Measurements from ENCODE around the gene NCEH1.
"Not testable (repeated sequence)": the region's sequence is repeated elsewhere in the genome, so short reads cannot be mapped to it uniquely, and the experiment has no call there.

The NCEH1 gene

GRCh38 chr3:172606021-172606420 lies 104.8 kb downstream of the NCEH1 start:
- no peak for DNase-seq

DNA sequence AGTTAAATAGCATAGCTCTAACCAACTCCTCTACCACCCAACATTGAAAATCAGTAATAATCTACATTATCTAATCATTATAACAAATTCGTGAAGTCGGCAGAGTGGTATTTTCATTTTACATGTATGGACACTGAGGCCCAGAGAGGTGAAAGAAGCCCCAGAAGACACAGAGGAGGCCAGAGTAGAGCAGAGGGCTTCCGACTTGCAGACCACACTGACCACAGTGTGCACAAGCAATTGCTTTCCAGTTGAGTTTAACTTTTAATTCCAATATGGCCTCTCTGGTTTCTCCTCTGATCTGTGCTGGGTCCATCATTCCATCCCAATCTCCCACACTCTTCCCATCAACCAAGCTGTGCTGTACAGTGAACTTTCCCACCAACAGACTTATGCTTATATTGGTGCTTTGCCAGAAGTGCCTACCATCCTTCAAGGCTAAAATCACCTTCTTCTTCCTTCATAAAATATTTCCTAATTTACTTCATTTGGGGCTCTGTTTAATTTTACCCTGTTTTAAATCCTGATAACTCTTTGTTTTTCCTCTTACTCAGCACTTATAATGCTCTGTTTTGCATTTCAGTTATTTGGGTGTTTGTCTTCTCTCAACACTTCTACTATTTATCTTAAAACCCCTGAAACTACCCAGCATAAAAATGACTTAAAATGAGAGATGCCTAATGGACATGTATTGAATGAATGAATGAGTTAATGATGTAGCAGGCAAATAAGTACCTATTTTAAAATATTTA lies 105.8 kb downstream of the NCEH1 start:
- DNase-seq = no peak

DNA sequence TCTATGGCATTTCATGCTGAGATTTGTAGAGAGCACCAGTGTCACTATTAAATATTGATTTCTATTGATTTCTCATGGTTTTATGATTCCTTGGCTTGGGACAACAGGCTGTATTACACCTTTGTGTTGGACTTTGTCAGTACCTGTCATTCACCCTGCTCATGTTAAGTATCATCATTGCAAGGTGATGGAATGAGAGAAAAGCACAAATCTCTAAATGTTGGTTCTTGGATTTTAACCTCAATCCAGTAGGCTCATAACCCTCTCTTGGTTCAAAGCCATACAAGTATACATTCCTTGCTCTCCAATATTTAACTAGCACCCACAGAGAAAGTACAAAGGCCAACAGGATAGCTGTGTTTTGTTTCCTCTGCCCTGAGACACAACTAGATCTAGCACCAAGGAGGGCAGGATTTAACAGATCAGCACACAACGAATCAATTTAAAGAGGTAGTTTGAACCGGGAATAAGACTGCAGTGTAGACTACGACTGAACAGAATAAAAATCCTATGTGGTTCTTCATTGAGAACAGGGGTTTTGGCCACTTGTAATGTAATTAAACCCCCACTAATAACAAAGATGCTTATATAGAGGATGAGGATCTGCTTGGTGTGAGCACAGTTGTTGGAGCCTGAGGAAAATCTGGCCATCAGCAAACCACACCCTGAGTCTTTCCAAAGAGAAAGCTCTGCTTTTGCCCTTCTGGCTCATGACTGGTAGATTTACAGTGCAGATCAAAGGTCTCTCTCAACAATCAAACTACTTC lies 109.6 kb downstream of the NCEH1 start:
- DNase-seq = no peak

DNA sequence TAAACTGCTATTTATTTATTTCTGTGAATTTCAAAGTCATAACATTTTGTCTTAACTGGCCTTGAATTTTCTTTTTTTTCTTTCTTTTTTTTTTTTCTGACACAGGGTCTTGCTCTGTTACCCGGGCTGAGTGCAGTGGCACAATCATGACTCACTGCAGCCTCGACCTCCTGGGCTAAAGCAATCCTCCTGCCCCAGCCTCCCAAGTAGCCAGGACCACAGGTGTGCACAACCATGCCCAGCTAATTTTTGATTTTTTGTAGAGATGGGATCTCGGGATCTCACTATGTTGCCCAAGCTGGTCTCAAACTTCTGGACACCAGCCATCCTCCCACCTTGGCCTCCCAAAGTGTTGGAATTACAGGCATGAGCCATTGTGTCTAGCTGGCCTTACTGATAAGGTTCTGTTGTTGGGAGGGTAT lies 110.2 kb downstream of the NCEH1 start:
- DNase-seq = no peak

DNA sequence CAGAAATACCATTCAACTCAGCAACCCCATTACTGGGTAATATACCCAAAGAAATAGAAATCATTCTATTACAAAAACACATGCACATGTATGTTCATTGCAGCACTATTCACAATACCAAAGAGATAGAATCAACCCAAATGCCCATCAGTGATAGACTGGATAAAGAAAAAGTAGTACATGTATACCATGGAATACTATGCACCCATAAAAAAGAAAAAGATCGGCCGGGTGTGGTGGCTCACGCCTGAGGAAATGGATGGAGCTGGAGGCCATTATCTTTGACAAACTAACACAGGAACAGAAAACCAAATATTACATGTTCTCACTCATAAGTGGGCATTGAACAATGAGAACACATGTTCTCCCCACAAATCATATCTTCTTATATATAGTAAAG lies 112.0 kb downstream of the NCEH1 start:
- no peak for DNase-seq

DNA sequence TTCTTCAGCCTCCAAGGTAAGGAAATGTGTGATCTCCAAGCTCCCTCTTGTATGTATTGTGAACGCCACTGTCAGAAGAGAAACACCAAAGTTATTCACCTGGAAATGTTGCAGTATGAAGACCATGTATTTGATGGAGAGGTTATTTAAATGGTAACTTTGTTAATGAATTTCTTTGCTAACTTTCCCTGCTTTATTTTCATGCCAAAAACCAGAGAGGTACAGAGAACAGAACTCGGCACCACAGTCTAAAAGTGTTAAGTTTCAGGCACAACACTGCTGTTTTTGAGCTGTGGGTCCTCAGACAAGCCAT lies 114.5 kb downstream of the NCEH1 start:
- no peak for DNase-seq

- no peak for DNase-seq
These were observed 115.0 kb downstream of the NCEH1 start for GRCh38 chr3:172595664-172596393.

GRCh38 chr3:172594900-172595663 lies 115.8 kb downstream of the NCEH1 start:
- not testable (repeated sequence) for DNase-seq

- no peak for DNase-seq
These were observed 117.8 kb downstream of the NCEH1 start for GRCh38 chr3:172592898-172593669.

GRCh38 chr3:172591876-172592771 lies 118.7 kb downstream of the NCEH1 start:
- DNase-seq = no peak

DNA sequence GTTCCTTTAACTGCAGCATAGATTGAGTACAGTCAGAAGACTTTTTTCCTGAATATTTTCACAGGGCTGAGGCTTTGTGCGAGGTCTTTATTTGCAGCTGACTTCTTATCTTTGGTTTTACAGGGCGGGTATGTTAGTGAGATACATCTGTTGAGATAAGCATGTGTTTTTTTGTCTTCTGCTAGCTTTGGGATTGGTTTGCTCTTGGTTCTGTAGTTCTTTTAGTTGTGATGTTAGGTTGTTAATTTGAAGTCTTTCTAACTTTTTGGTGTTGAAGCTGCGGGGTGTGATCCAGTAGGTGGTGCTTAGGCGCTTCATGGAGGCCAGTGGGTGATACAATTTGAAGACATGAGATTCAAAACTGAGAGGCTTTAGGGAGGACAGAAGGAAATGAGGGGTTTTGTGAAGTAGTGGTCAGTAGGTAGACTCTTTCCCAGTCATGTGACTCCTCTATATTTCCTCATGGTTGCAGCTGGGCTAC lies 119.7 kb downstream of the NCEH1 start:
- no peak for DNase-seq

DNA sequence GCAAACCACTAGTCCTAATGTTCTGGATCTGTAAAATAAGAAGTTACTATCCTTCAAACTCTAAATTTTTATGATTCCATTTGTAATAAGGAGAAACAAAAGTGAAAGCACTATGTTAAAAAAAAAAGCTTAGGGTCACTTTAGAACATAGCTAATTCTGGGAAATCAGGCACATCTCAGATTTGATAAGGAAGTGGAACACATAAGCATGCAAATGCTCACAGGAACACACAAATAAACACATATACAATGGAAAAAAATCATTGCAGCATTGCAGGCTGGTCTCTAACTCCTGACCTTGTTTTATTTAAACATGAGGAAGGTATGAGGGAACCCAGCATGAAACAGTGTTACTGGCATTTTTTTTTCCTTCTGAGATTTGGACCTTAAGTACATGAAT lies 124.4 kb downstream of the NCEH1 start:
- DNase-seq = no peak

GRCh38 chr3:172585954-172586353 lies 124.9 kb downstream of the NCEH1 start:
- no peak for DNase-seq

DNA sequence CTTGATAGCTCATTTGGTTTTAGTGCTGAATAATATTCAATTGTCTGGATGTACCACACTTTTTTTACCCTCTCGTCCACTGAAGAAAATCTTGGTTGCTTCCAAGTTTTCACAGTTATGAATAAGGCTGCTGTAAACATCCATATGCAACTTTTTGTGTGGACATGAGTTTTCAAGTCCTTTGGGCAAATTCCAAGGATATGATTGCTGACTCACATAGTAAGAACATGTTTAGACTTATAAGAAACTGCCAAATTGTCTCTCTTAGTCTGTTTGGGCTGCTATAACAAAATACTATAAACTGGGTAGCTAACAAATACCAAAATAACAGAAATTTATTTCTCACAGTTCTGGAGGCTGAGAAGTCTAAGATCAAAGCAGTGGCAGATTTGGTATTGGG lies 128.2 kb downstream of the NCEH1 start:
- no peak for DNase-seq

GRCh38 chr3:172581757-172582166 lies 129.1 kb downstream of the NCEH1 start:
- no peak for DNase-seq

DNA sequence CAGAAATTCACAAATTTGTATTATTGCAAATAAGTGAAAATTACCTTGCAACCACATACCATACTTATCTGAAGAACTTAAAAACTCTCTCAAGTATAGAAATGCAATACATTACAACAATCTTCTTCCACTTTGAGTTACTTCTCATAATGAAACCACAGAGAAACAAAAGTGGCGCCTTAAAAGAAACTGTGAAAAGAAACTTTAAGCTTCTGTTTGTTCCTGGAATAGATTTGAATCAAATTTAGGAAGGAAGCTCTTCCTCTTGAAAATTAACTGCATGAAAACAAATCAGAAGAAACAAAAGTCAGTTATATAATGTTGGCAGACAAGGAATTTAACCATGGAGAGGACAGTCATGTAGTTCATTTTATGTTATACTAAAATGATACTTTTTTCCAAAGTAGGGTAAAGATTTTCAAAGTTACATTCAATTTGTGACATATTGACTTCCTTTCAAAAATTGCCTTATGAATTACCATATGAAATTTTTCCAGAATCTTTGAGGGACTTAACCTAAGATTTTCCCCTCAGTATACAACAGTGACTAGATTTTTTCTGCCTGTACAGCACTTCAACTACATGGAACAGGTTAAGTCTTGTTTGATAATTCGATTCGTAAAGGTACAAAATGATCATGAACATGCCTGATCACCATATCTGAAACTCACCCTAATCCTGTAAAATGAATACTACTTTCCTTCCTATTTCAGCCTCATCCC lies 130.0 kb downstream of the NCEH1 start:
- no peak for DNase-seq

Measured in islet precursor cell (in vitro differentiated cells).